GM08714 (cell line): ENCODE results near the gene C4orf50.
"Not testable (repeated sequence)": the region's sequence is repeated elsewhere in the genome, so short reads cannot be mapped to it uniquely, and the experiment has no call there.

Experiments used
- H3K4me3 ChIP-seq: fragments of 200-500 bp; sonication (Bioruptor generic); 2 replicates; pipeline ENCODE4 v1.5.1; 2014; ENCODE audit warnings: mild to moderate bottlenecking, low read length, inconsistent platforms
- ZNF274 ChIP-seq: IDR thresholded peaks from 2 replicates; pipeline ENCODE4 v1.6.1; 2012; ENCODE audit warnings: mild to moderate bottlenecking, low read depth, low read length

The C4orf50 gene

GRCh38 chr4:5878359-5878758, 139.9 kb downstream of the C4orf50 start:
- H3K4me3 ChIP-seq: no peak overlapping the region
- TF ChIP-seq ZNF274: no peak

- TF ChIP-seq ZNF274: no peak
- H3K4me3 ChIP-seq: no peak overlapping the region
Observed at GRCh38 chr4:5877392-5877791, 140.8 kb downstream of the C4orf50 start.

- no peak for TF ChIP-seq ZNF274
- no peak overlapping the region for H3K4me3 ChIP-seq
Observed at GRCh38 chr4:5874811-5875449, 143.3 kb downstream of the C4orf50 start.

- TF ChIP-seq ZNF274: no peak
- no peak overlapping the region for H3K4me3 ChIP-seq
Observed at GRCh38 chr4:5870701-5871100, 147.5 kb downstream of the C4orf50 start.

GRCh38 chr4:5869966-5870619, 148.1 kb downstream of the C4orf50 start:
- no peak for TF ChIP-seq ZNF274

GRCh38 chr4:5867866-5868265, 150.4 kb downstream of the C4orf50 start:
- no peak for TF ChIP-seq ZNF274

More at GRCh38 chr4:5869966-5870619, 148.1 kb downstream of the C4orf50 start:
- no peak overlapping the region for H3K4me3 ChIP-seq

GRCh38 chr4:5866841-5867813, 151.1 kb downstream of the C4orf50 start:
- no peak for TF ChIP-seq ZNF274
- no peak overlapping the region for H3K4me3 ChIP-seq

More at GRCh38 chr4:5867866-5868265, 150.4 kb downstream of the C4orf50 start:
- H3K4me3 ChIP-seq: no peak overlapping the region

- TF ChIP-seq ZNF274: no peak
- H3K4me3 ChIP-seq: no peak overlapping the region
Observed at GRCh38 chr4:5865896-5866599, 152.2 kb downstream of the C4orf50 start.

- no peak for TF ChIP-seq ZNF274
- H3K4me3 ChIP-seq: no peak overlapping the region
Observed at GRCh38 chr4:5863461-5864113, 154.6 kb downstream of the C4orf50 start.

- no peak for TF ChIP-seq ZNF274
Observed at GRCh38 chr4:5858020-5858769, 160.0 kb downstream of the C4orf50 start.

GRCh38 chr4:5857199-5857598, 161.0 kb downstream of the C4orf50 start:
- TF ChIP-seq ZNF274: no peak
- H3K4me3 ChIP-seq: no peak overlapping the region

More at GRCh38 chr4:5858020-5858769, 160.0 kb downstream of the C4orf50 start:
- no peak overlapping the region for H3K4me3 ChIP-seq

GRCh38 chr4:5856362-5856761, 161.9 kb downstream of the C4orf50 start:
- H3K4me3 ChIP-seq: not testable (repeated sequence)

GRCh38 chr4:5854929-5855328, 163.3 kb downstream of the C4orf50 start:
- no peak overlapping the region for H3K4me3 ChIP-seq
- TF ChIP-seq ZNF274: no peak
